Chondrocyte (in vitro differentiated cells): Measurements from ENCODE around the gene AEN. TPM values are rescaled to one million over a fixed set of nuclear protein-coding genes. Genes with fewer than 3 reads are reported as not detected.
A peak's percentile ranks its signal among the peaks of the same experiment; 100 is the strongest.

Experiments
- DNase-seq: peaks from one replicate; pipeline ENCODE4 v3.0.0; 2021; ENCODE audit warnings: mixed read lengths, low spot score
- H3K27ac Mint-ChIP-seq: one replicate; pipeline ENCODE4 v1.8.0; 2021; ENCODE audit warnings: mild to moderate bottlenecking, moderate library complexity, mixed read lengths; ENCODE audit not compliant: unreplicated experiment
- H3K27me3 Mint-ChIP-seq: 2 replicates; pipeline ENCODE4 v1.8.0; 2021; ENCODE audit warnings: low read depth, mixed read lengths
- H3K36me3 Mint-ChIP-seq: 2 replicates; pipeline ENCODE4 v1.8.0; 2021; ENCODE audit warnings: low read depth, mixed read lengths
- H3K4me1 Mint-ChIP-seq: 2 replicates; pipeline ENCODE4 v1.8.0; 2021; ENCODE audit warnings: low read depth, mild to moderate bottlenecking, mixed read lengths
- H3K4me3 Mint-ChIP-seq: one replicate; pipeline ENCODE4 v1.8.0; 2021; ENCODE audit warnings: mild to moderate bottlenecking, moderate library complexity, mixed read lengths; ENCODE audit not compliant: unreplicated experiment
- H3K9me3 Mint-ChIP-seq: 2 replicates; pipeline ENCODE4 v1.8.0; 2021; ENCODE audit warnings: low read depth, mixed read lengths
- CTCF ChIP-seq: fragments of 200-600 bp; sonication (generic); IDR thresholded peaks from 2 replicates; pipeline ENCODE4 v1.5.0; 2021; ENCODE audit warnings: antibody characterized with exemption, mild to moderate bottlenecking, moderate library complexity
- total RNA-seq: library from RNA; stranded (reverse); gene quantifications from 3 replicates; pipeline ENCODE4 v1.2.1, GENCODE V29; 2021

AEN gene
- total RNA-seq, 1 donor from 2014 or later, result 30.2 TPM

- Mint-ChIP-seq H3K27ac (no peak overlapping the region), H3K36me3 (peaks cover 5% of the 10 kb centered on the region), H3K4me1 (peaks cover 20% of the 10 kb centered on the region), H3K9me3 (no peaks in the 10 kb centered on the region), H3K27me3 (peaks cover 67% of the 10 kb centered on the region), H3K4me3 (peak overlapping the region; percentile 33)
- TF ChIP-seq CTCF, result no peak
- DNase-seq, result no peak
These were observed 16.6 kb upstream of the AEN start for GRCh38 chr15:88604381-88605188.

- Mint-ChIP-seq H3K36me3 (peaks cover 5% of the 10 kb centered on the region), H3K4me3 (no peak overlapping the region), H3K27me3 (peaks cover 72% of the 10 kb centered on the region), H3K4me1 (peaks cover 20% of the 10 kb centered on the region), H3K9me3 (no peaks in the 10 kb centered on the region), H3K27ac (no peak overlapping the region)
- TF ChIP-seq CTCF, result no peak
- no peak for DNase-seq
These were observed 15.7 kb upstream of the AEN start for GRCh38 chr15:88605189-88606069.

- peaks cover 76% of the 10 kb centered on the region for H3K27me3 Mint-ChIP-seq
- H3K36me3 Mint-ChIP-seq, result peaks cover 5% of the 10 kb centered on the region
- H3K27ac Mint-ChIP-seq, result no peak overlapping the region
- H3K9me3 Mint-ChIP-seq, result no peaks in the 10 kb centered on the region
- no peak overlapping the region for H3K4me3 Mint-ChIP-seq
- H3K4me1 Mint-ChIP-seq, result peaks cover 20% of the 10 kb centered on the region
- no peak for TF ChIP-seq CTCF
- DNase-seq, result no peak
These were observed 14.9 kb upstream of the AEN start for GRCh38 chr15:88606070-88606794.

GRCh38 chr15:88607951-88608350 lies 13.2 kb upstream of the AEN start:
- TF ChIP-seq CTCF, result no peak
- Mint-ChIP-seq H3K36me3 (peaks cover 5% of the 10 kb centered on the region), H3K4me1 (peaks cover 23% of the 10 kb centered on the region), H3K27ac (no peak overlapping the region), H3K27me3 (peaks cover 76% of the 10 kb centered on the region), H3K4me3 (no peak overlapping the region), H3K9me3 (no peaks in the 10 kb centered on the region)
- DNase-seq, result no peak
